Panc1 (cell line): ENCODE measurements around the gene MAMSTR. TPM values are rescaled to one million over a fixed set of nuclear protein-coding genes. Genes with fewer than 3 reads are reported as not detected.

Source experiments
- ATAC-seq: fragments of 200-7000 bp; cut with Tn5 transposase; 2 replicates; pipeline ENCODE4 v1.9.1; 2020; ENCODE audit warnings: mild to moderate bottlenecking, moderate library complexity
- BruUV-seq: library from RNA; stranded (reverse); fragments of 400-500 nt; replicated peaks from 2 replicates; lab custom pipeline; 2021; lab: Mats Ljungman, UMichigan
- CTCF ChIA-PET: fragments of 300-600 bp; sonication (Branson Sonifier 250); formaldehyde crosslinking; loops from one replicate; lab custom pipeline; 2022; ENCODE audit warnings: antibody characterized with exemption; lab: Charles Lee
- POLR2A ChIA-PET: fragments of 300-600 bp; sonication (Branson Sonifier 250); formaldehyde crosslinking; loops from one replicate; lab custom pipeline; 2022; ENCODE audit warnings: antibody characterized with exemption; lab: Charles Lee
- DNase-seq: peaks from one replicate; pipeline ENCODE4 v3.0.0-alpha.2; 2010; ENCODE audit warnings: low read depth, low spot score
- H3K27ac ChIP-seq: 2 replicates; pipeline ENCODE4 v1.5.1; 2011; ENCODE audit warnings: mild to moderate bottlenecking, low read length, inconsistent platforms
- H3K27me3 ChIP-seq: fragments of 200-500 bp; sonication (Bioruptor generic); 2 replicates; pipeline ENCODE4 v1.6.0; 2014; ENCODE audit warnings: low read length, inconsistent platforms; ENCODE audit not compliant: control insufficient read depth, insufficient read depth
- H3K36me3 ChIP-seq: fragments of 200-500 bp; sonication (Bioruptor generic); 2 replicates; pipeline ENCODE4 v1.5.1; 2014; ENCODE audit warnings: inconsistent platforms, mild to moderate bottlenecking, low read length, moderate library complexity; ENCODE audit not compliant: control insufficient read depth, insufficient read depth
- H3K4me1 ChIP-seq: 2 replicates; pipeline ENCODE4 v1.5.1; 2011; ENCODE audit warnings: inconsistent platforms, mild to moderate bottlenecking, low read length, moderate library complexity; ENCODE audit not compliant: control insufficient read depth, insufficient read depth
- H3K4me3 ChIP-seq, 2 experiments: 2 replicates each; pipeline ENCODE4 v1.5.1; 2011 to 2012; ENCODE audit warnings: low read depth in 2 of 2, low read length in 2 of 2, mild to moderate bottlenecking in 2 of 2, inconsistent platforms in 1 of 2, moderate library complexity in 1 of 2
- H3K9me3 ChIP-seq: fragments of 200-500 bp; sonication (Bioruptor generic); 2 replicates; pipeline ENCODE4 v1.5.1; 2014; ENCODE audit warnings: low read depth, mild to moderate bottlenecking, inconsistent platforms, low read length, moderate library complexity; ENCODE audit not compliant: control insufficient read depth, insufficient read depth
- POLR2AphosphoS5 ChIP-seq: IDR thresholded peaks from 2 replicates; pipeline ENCODE4 v1.6.1; 2012; ENCODE audit warnings: mild to moderate bottlenecking, low read depth, low read length, moderate library complexity
- SIN3A ChIP-seq: IDR thresholded peaks from 2 replicates; pipeline ENCODE4 v1.6.1; 2012; ENCODE audit warnings: low read depth, mild to moderate bottlenecking, low read length, moderate library complexity, borderline replicate concordance; ENCODE audit not compliant: insufficient read depth
- TCF7L2 ChIP-seq: IDR thresholded peaks from 2 replicates; pipeline ENCODE4 v1.6.1; 2011; ENCODE audit warnings: mild to moderate bottlenecking, low read depth, low read length, inconsistent platforms
- in situ Hi-C: cut with HindIII; loops from 2 replicates; pipeline ENCODE4 v1.10.0; 2016; ENCODE audit warnings: low sequenced_read_pairs, low pct_unique_long_range_greater_than_20kb
- intact Hi-C: fragments of 100-400 bp; cut with micrococcal nuclease; formaldehyde crosslinking; loops from one replicate; pipeline ENCODE4 v1.10.0; 2022; ENCODE audit not compliant: unreplicated experiment
- total RNA-seq: library from RNA; stranded (reverse); gene quantifications from one replicate; pipeline ENCODE4 v1.2.1, GENCODE V29; 2021; ENCODE audit not compliant: unreplicated experiment
- TF ChIP-seq, protein P1 (sequence below), 2 experiments: IDR thresholded peaks; 2 replicates each; pipeline ENCODE4 v1.6.1; 2011 to 2012; ENCODE audit warnings: low read depth in 2 of 2, control low read depth in 1 of 2, low read length in 1 of 2, mild to moderate bottlenecking in 1 of 2, moderate library complexity in 1 of 2; ENCODE audit not compliant: insufficient read depth in 1 of 2
- TF ChIP-seq, protein P2 (sequence below): fragments of 450-650 bp; IDR thresholded peaks from 2 replicates; pipeline ENCODE4 v1.5.1; 2017; ENCODE audit warnings: mild to moderate bottlenecking

MAMSTR gene
- total RNA-seq, 1 experiment from 2014 or later = 3.3 TPM

- no peaks in the 10 kb centered on the region for H3K36me3 ChIP-seq
- no peaks in the 10 kb centered on the region for H3K27me3 ChIP-seq
- no peak for DNase-seq
- no peaks in the 10 kb centered on the region for H3K4me1 ChIP-seq
- intact Hi-C loops = no loop called here
- ChIA-PET CTCF (no interaction called here), POLR2A (no interaction called here)
- no peak overlapping the region for H3K4me3 ChIP-seq
- no peak for TF ChIP-seq SIN3A
- no peak for TF ChIP-seq TCF7L2
- TF ChIP-seq, protein P1, sequence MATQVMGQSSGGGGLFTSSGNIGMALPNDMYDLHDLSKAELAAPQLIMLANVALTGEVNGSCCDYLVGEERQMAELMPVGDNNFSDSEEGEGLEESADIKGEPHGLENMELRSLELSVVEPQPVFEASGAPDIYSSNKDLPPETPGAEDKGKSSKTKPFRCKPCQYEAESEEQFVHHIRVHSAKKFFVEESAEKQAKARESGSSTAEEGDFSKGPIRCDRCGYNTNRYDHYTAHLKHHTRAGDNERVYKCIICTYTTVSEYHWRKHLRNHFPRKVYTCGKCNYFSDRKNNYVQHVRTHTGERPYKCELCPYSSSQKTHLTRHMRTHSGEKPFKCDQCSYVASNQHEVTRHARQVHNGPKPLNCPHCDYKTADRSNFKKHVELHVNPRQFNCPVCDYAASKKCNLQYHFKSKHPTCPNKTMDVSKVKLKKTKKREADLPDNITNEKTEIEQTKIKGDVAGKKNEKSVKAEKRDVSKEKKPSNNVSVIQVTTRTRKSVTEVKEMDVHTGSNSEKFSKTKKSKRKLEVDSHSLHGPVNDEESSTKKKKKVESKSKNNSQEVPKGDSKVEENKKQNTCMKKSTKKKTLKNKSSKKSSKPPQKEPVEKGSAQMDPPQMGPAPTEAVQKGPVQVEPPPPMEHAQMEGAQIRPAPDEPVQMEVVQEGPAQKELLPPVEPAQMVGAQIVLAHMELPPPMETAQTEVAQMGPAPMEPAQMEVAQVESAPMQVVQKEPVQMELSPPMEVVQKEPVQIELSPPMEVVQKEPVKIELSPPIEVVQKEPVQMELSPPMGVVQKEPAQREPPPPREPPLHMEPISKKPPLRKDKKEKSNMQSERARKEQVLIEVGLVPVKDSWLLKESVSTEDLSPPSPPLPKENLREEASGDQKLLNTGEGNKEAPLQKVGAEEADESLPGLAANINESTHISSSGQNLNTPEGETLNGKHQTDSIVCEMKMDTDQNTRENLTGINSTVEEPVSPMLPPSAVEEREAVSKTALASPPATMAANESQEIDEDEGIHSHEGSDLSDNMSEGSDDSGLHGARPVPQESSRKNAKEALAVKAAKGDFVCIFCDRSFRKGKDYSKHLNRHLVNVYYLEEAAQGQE (IDR thresholded peaks at IDR 0.05; ENCODE audit: insufficient read depth in 1 of 2, low read depth in 2 of 2, low read length in 1 of 2) = no peak
- TF ChIP-seq, protein P2, sequence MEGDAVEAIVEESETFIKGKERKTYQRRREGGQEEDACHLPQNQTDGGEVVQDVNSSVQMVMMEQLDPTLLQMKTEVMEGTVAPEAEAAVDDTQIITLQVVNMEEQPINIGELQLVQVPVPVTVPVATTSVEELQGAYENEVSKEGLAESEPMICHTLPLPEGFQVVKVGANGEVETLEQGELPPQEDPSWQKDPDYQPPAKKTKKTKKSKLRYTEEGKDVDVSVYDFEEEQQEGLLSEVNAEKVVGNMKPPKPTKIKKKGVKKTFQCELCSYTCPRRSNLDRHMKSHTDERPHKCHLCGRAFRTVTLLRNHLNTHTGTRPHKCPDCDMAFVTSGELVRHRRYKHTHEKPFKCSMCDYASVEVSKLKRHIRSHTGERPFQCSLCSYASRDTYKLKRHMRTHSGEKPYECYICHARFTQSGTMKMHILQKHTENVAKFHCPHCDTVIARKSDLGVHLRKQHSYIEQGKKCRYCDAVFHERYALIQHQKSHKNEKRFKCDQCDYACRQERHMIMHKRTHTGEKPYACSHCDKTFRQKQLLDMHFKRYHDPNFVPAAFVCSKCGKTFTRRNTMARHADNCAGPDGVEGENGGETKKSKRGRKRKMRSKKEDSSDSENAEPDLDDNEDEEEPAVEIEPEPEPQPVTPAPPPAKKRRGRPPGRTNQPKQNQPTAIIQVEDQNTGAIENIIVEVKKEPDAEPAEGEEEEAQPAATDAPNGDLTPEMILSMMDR = no peak
- no peak for TF ChIP-seq POLR2AphosphoS5
- H3K9me3 ChIP-seq = no peaks in the 10 kb centered on the region
- ATAC-seq = no peak
- no TSS peak for BruUV-seq
- H3K27ac ChIP-seq = no peak overlapping the region
- in situ Hi-C loops = no loop called here
Measured at GRCh38 chr19:48686088-48686487, 33.4 kb downstream of the MAMSTR start.

- Histone ChIP-seq H3K27ac (no peak overlapping the region), H3K4me1 (no peaks in the 10 kb centered on the region), H3K9me3 (no peaks in the 10 kb centered on the region), H3K27me3 (no peaks in the 10 kb centered on the region), H3K36me3 (no peaks in the 10 kb centered on the region), H3K4me3 (no peak overlapping the region)
- ChIA-PET POLR2A (no interaction called here), CTCF (no interaction called here)
- intact Hi-C loops (no loop called here), in situ Hi-C loops (no loop called here)
- BruUV-seq = no TSS peak
- ATAC-seq = no peak
- no peak for DNase-seq
- TF ChIP-seq TCF7L2 = no peak
- TF ChIP-seq, protein P2 = no peak
- no peak for TF ChIP-seq SIN3A
- TF ChIP-seq, protein P1 (IDR thresholded peaks at IDR 0.05; ENCODE audit: insufficient read depth in 1 of 2, low read depth in 2 of 2, low read length in 1 of 2) = no peak
- no peak for TF ChIP-seq POLR2AphosphoS5
Measured at GRCh38 chr19:48685583-48685982, 33.9 kb downstream of the MAMSTR start.
